Mesendoderm (in vitro differentiated cells): ENCODE data around the gene BNIP1.

Experiments
- DNase-seq: peaks from one replicate; pipeline ENCODE4 v3.0.0; 2013
- H2AK5ac ChIP-seq: 2 replicates; pipeline ENCODE4 v1.6.1; 2013; ENCODE audit warnings: low read length, inconsistent platforms
- H2BK120ac ChIP-seq: 2 replicates; pipeline ENCODE4 v1.6.1; 2013; ENCODE audit warnings: low read depth, mild to moderate bottlenecking, low read length, moderate library complexity, mixed read lengths
- H2BK15ac ChIP-seq: replicated peaks from 2 replicates; pipeline ENCODE4 v1.6.1; 2013; ENCODE audit warnings: low read depth, mild to moderate bottlenecking, moderate library complexity
- H2BK5ac ChIP-seq: 2 replicates; pipeline ENCODE4 v1.6.1; 2013; ENCODE audit warnings: low read length, inconsistent platforms
- H3K18ac ChIP-seq: 2 replicates; pipeline ENCODE4 v1.6.1; 2013; ENCODE audit warnings: mild to moderate bottlenecking, low read length, mixed read lengths
- H3K23ac ChIP-seq: one replicate; pipeline ENCODE4 v1.6.1; 2013; ENCODE audit warnings: low read length
- H3K27ac ChIP-seq: 2 replicates; pipeline ENCODE4 v1.5.1; 2013; ENCODE audit warnings: low read depth, mild to moderate bottlenecking, inconsistent platforms, low read length, moderate library complexity
- H3K27me3 ChIP-seq: 2 replicates; pipeline ENCODE4 v1.6.1; 2013; ENCODE audit warnings: low read length, control low read depth, mild to moderate bottlenecking, inconsistent platforms; ENCODE audit not compliant: insufficient read depth, poor library complexity
- H3K36me3 ChIP-seq: 2 replicates; pipeline ENCODE4 v1.6.1; 2013; ENCODE audit warnings: low read length, inconsistent platforms; ENCODE audit not compliant: control insufficient read depth, insufficient read depth
- H3K4ac ChIP-seq: one replicate; pipeline ENCODE4 v1.6.1; 2013; ENCODE audit warnings: low read depth, mild to moderate bottlenecking, low read length, moderate library complexity
- H3K4me1 ChIP-seq: 2 replicates; pipeline ENCODE4 v1.6.1; 2013; ENCODE audit warnings: low read depth, low read length, inconsistent platforms; ENCODE audit not compliant: control insufficient read depth
- H3K4me2 ChIP-seq: 2 replicates; pipeline ENCODE4 v1.6.1; 2013; ENCODE audit warnings: low read length
- H3K4me3 ChIP-seq: 2 replicates; pipeline ENCODE4 v1.5.1; 2013; ENCODE audit warnings: mild to moderate bottlenecking, low read length
- H3K56ac ChIP-seq: one replicate; pipeline ENCODE4 v1.6.1; 2013; ENCODE audit warnings: low read length
- H3K79me1 ChIP-seq: 2 replicates; pipeline ENCODE4 v1.6.1; 2013; ENCODE audit warnings: low read length, inconsistent platforms
- H3K79me2 ChIP-seq: 2 replicates; pipeline ENCODE4 v1.6.1; 2013; ENCODE audit warnings: mild to moderate bottlenecking, low read length; ENCODE audit not compliant: control insufficient read depth, insufficient read depth
- H3K9ac ChIP-seq: 2 replicates; pipeline ENCODE4 v1.6.1; 2013; ENCODE audit warnings: low read length, inconsistent platforms
- H4K5ac ChIP-seq: one replicate; pipeline ENCODE4 v1.6.1; 2013; ENCODE audit warnings: low read length
- H4K8ac ChIP-seq: one replicate; pipeline ENCODE4 v1.6.1; 2013; ENCODE audit warnings: low read depth, mild to moderate bottlenecking, control low read depth, low read length, moderate library complexity
- WGBS: extraction: QIAGEN DNeasy Blood & Tissue Kit; methylation state at CpG from one replicate; pipeline ENCODE4 v1.1.7; 2013; ENCODE audit warnings: low lambda C conversion rate, missing lambda C conversion rate; ENCODE audit not compliant: insufficient coverage; ENCODE audit errors: extremely low coverage; 5-methylcytosine and 5-hydroxymethylcytosine counted together

The BNIP1 gene

GRCh38 chr5:173165177-173166016 lies 21.1 kb downstream of the BNIP1 start:
- H3K23ac ChIP-seq = no peak overlapping the region
- H3K27ac ChIP-seq = no peak overlapping the region
- no peak overlapping the region for H3K4me3 ChIP-seq
- H2BK5ac ChIP-seq = no peak overlapping the region
- no peaks in the 10 kb centered on the region for H3K27me3 ChIP-seq
- no peak overlapping the region for H3K9ac ChIP-seq
- H3K4me1 ChIP-seq = no peaks in the 10 kb centered on the region
- no peak overlapping the region for H3K56ac ChIP-seq
- no peak overlapping the region for H2BK15ac ChIP-seq
- H3K79me2 ChIP-seq = no peaks in the 10 kb centered on the region
- no peak overlapping the region for H3K4me2 ChIP-seq
- H3K18ac ChIP-seq = no peak overlapping the region
- no peak overlapping the region for H4K8ac ChIP-seq
- H3K79me1 ChIP-seq = no peaks in the 10 kb centered on the region
- no peak for DNase-seq
- H2AK5ac ChIP-seq = no peak overlapping the region
- no peak overlapping the region for H4K5ac ChIP-seq
- WGBS = no CpG with 5 or more reads among the region's 2 CpGs
- no peak overlapping the region for H3K4ac ChIP-seq
- no peak overlapping the region for H2BK120ac ChIP-seq
- H3K36me3 ChIP-seq = no peaks in the 10 kb centered on the region

DNA sequence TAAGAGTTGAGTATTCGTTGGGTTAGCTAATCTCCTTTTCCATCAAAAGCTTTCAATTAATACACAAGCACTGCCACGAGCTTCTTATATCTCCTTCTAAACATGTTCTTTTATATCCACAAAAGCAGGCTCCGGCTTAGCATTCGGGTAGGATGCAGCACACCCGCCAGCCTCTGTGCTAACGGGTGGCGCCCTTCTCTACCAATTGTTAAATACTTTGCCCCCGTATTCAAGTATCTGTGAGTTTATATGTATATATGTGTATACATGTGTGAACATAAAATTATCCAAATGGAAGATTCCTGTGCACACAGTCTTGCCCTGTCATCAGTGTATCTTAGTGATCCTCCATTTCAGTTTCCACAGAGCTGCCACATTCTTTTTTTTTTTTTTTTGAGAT lies 27.8 kb downstream of the BNIP1 start:
- no CpG with 5 or more reads among the region's 8 CpGs for WGBS
- no peak overlapping the region for H3K4me2 ChIP-seq
- H2BK5ac ChIP-seq = no peak overlapping the region
- H3K4me1 ChIP-seq = peaks cover 2% of the 10 kb centered on the region
- no peaks in the 10 kb centered on the region for H3K79me1 ChIP-seq
- H3K4ac ChIP-seq = no peak overlapping the region
- no peaks in the 10 kb centered on the region for H3K27me3 ChIP-seq
- no peak overlapping the region for H2BK15ac ChIP-seq
- no peaks in the 10 kb centered on the region for H3K79me2 ChIP-seq
- H3K23ac ChIP-seq = no peak overlapping the region
- no peak overlapping the region for H3K9ac ChIP-seq
- no peaks in the 10 kb centered on the region for H3K36me3 ChIP-seq
- H2BK120ac ChIP-seq = no peak overlapping the region
- H3K18ac ChIP-seq = no peak overlapping the region
- H3K4me3 ChIP-seq = no peak overlapping the region
- no peak overlapping the region for H4K5ac ChIP-seq
- H3K27ac ChIP-seq = no peak overlapping the region
- no peak overlapping the region for H2AK5ac ChIP-seq
- no peak for DNase-seq
- H3K56ac ChIP-seq = no peak overlapping the region
- no peak overlapping the region for H4K8ac ChIP-seq

DNA sequence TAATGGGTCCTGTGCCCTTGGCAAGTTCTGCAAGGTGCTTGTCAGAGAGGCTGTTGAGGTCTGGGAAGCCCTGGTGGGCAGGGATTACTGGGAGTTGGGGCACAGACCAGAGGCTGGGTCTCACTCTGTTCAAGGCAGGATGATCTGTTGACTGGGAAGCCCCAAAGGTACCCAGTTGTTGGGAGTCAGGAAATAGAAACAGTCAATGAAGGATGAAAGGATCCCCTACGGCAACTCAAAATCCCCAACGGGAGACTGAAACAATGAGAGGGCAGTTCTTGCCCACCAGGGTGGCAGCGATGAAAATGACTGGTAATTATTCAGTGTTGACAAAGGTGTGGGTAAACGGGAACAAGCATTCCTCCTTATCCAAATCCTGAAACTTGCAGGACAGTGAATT lies 31.2 kb downstream of the BNIP1 start:
- Histone ChIP-seq H3K27me3 (no peaks in the 10 kb centered on the region), H3K27ac (no peak overlapping the region), H3K4ac (no peak overlapping the region), H3K4me2 (no peak overlapping the region), H3K4me1 (peaks cover 2% of the 10 kb centered on the region), H4K8ac (no peak overlapping the region), H3K4me3 (no peak overlapping the region), H2BK5ac (no peak overlapping the region), H2BK15ac (no peak overlapping the region), H3K36me3 (no peaks in the 10 kb centered on the region), H3K79me1 (no peaks in the 10 kb centered on the region), H2BK120ac (no peak overlapping the region), H3K79me2 (no peaks in the 10 kb centered on the region), H3K9ac (no peak overlapping the region), H3K23ac (no peak overlapping the region), H3K56ac (peak overlapping the region; percentile 42), H3K18ac (no peak overlapping the region), H2AK5ac (no peak overlapping the region), H4K5ac (no peak overlapping the region)
- DNase-seq = peak; percentile 44
- no CpG with 5 or more reads among the region's 4 CpGs for WGBS

DNA sequence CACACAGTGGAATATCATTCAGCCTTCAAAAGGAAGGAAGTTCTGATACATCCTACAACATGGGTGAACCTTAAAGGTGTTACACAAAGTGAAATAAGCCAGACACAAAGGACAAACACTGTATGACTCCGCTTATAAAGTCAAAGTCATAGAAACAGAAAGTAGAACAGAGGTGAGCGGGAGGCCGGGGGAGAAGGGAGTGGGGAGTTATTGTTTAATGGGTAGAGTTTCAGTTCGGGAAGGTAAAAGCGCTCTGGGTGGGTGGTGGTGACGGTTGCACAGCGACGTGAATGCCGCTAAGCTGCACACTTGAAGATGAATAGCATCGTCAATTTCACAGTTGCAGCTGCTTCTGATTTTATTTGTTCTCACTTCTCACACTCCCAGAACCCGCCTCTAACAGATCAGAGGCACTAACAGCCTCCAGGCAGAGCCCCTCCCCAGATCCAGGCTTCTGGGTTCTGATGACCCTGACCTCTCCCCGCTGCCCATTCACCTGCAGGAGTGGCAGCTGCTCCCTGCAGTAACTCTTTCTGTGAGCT lies 34.1 kb downstream of the BNIP1 start:
- Histone ChIP-seq H3K79me2 (no peaks in the 10 kb centered on the region), H3K27ac (no peak overlapping the region), H4K8ac (no peak overlapping the region), H3K9ac (no peak overlapping the region), H3K4me2 (no peak overlapping the region), H3K18ac (no peak overlapping the region), H3K23ac (no peak overlapping the region), H2AK5ac (no peak overlapping the region), H2BK15ac (no peak overlapping the region), H3K4ac (no peak overlapping the region), H2BK120ac (no peak overlapping the region), H3K27me3 (no peaks in the 10 kb centered on the region), H4K5ac (no peak overlapping the region), H2BK5ac (no peak overlapping the region), H3K4me3 (no peak overlapping the region), H3K79me1 (no peaks in the 10 kb centered on the region), H3K36me3 (no peaks in the 10 kb centered on the region), H3K4me1 (peaks cover 2% of the 10 kb centered on the region), H3K56ac (no peak overlapping the region)
- DNase-seq = no peak
- no CpG with 5 or more reads among the region's 12 CpGs for WGBS

- Histone ChIP-seq H4K5ac (no peak overlapping the region), H2BK15ac (no peak overlapping the region)
- DNase-seq = no peak
These were observed 36.0 kb downstream of the BNIP1 start for GRCh38 chr5:173180331-173180730.

More at GRCh38 chr5:173180331-173180730, 36.0 kb downstream of the BNIP1 start:
- no peak overlapping the region for H3K18ac ChIP-seq
- H3K4me1 ChIP-seq = peaks cover 1% of the 10 kb centered on the region
- no CpG with 5 or more reads among the region's 2 CpGs for WGBS
- H3K27ac ChIP-seq = no peak overlapping the region
- no peaks in the 10 kb centered on the region for H3K27me3 ChIP-seq
- H3K79me2 ChIP-seq = no peaks in the 10 kb centered on the region
- no peak overlapping the region for H3K9ac ChIP-seq
- no peak overlapping the region for H2AK5ac ChIP-seq
- H4K8ac ChIP-seq = no peak overlapping the region
- no peak overlapping the region for H2BK120ac ChIP-seq
- H2BK5ac ChIP-seq = no peak overlapping the region
- no peak overlapping the region for H3K4ac ChIP-seq
- H3K56ac ChIP-seq = no peak overlapping the region
- H3K4me2 ChIP-seq = no peak overlapping the region
- no peaks in the 10 kb centered on the region for H3K79me1 ChIP-seq
- no peak overlapping the region for H3K23ac ChIP-seq
- H3K36me3 ChIP-seq = no peaks in the 10 kb centered on the region
- no peak overlapping the region for H3K4me3 ChIP-seq
